Activated CD4-positive, alpha-beta T cell treated with anti-CD3 and anti-CD28 coated beads, Interleukin-2, amount 50 U/mL, for 24 hours (primary cell): ENCODE results near the gene LRRC46.

ENCODE experiments used
- DNase-seq, 2 donors: peaks; one replicate each; pipeline ENCODE4 v3.0.0-alpha.2; 2020; ENCODE audit warnings: low read depth in 1 of 2, low spot score in 1 of 2

LRRC46 gene

GRCh38 chr17:47829870-47830269, 1.6 kb upstream of the LRRC46 start:
- DNase-seq: no peak

DNA sequence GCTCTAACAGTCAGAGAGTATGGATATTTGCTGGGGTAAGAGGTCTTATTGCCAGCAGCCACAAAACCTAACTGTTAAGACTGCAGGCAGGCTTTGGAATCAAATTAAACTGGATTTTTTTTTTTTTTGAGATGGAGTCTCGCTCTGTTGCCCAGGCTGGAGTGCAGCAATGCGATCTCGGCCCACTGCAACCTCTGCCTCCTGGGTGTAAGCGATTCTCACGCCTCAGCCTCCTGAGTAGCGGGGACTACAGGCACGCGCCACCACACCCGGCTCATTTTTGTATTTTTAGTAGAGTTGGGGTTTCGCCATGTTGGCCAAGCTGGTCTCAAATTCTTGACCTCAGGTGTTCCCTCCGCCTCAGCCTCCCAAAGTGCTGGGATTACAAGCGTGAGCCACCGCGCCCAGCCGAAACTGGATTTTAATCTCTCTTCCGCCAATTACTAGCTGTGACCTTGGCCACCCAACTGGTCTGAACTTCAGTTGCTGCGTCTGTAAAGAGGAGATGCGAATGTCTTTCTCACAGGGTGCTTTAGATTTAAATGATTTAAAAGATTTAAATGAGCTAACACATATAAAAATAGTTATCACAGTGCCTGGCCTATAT, 971 bp upstream of the LRRC46 start:
- no peak for DNase-seq

GRCh38 chr17:47831934-47832327, 461 bp downstream of the LRRC46 start:
- no peak for DNase-seq

- no peak for DNase-seq
These were observed 3.3 kb downstream of the LRRC46 start for GRCh38 chr17:47834756-47835155.

DNA sequence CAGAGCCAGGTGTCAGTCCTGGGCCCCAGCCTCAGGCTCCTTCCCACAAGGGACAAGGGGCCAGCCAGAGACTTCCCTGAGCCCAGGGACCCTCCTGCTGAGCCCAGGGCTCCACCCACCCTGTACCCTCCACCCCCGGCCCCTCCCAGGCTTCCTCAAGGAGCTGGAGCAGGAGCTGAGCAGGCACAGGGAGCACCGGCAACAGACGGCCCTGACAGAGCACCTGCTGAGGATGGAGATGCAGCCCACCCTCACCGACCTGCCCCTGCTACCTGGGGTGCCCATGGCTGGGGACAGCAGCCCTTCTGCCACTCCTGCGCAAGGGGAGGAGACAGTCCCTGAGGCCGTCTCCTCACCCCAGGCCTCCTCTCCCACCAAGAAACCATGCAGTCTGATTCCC, 5.1 kb downstream of the LRRC46 start:
- no peak for DNase-seq

GRCh38 chr17:47837401-47838039, 6.0 kb downstream of the LRRC46 start:
- DNase-seq: no peak

GRCh38 chr17:47838636-47839035, 7.2 kb downstream of the LRRC46 start:
- DNase-seq: no peak

GRCh38 chr17:47839071-47839470, 7.6 kb downstream of the LRRC46 start:
- DNase-seq: no peak

DNA sequence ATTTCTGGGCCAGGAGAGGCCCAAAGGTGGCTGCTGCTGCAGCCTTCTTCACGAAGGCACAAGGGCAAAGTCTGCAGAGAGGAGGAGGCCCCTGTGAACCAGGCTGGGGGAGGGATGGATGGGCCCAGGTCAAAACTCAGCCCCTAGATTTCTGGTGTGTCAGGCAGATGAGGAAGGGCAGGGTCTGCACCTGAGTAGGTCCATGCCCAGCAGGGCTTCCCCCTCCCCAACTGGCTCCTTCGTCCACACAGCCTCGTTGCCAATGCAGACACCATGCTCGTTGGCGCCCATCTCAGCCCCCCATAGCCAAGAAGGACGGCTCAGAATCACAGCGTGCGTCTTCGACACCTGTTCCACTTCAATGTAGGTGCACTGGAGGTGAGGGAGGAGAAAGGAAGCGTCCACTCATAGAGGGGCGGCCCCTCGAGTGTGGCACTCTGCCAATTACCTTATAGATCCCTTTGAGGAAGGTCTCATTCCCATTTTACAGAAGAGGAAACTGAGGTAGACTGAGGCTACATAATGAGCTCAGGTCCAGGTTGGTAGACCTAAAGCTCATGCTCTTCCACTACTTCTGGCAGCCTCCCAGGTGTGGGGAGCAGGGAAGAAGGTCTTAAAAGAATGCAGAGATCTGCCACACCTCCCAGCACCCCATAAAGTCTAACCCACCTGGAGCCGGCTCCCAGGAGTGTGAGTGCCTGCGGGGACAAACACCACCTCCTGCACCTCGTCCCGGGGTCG, 8.7 kb downstream of the LRRC46 start:
- DNase-seq: no peak

DNA sequence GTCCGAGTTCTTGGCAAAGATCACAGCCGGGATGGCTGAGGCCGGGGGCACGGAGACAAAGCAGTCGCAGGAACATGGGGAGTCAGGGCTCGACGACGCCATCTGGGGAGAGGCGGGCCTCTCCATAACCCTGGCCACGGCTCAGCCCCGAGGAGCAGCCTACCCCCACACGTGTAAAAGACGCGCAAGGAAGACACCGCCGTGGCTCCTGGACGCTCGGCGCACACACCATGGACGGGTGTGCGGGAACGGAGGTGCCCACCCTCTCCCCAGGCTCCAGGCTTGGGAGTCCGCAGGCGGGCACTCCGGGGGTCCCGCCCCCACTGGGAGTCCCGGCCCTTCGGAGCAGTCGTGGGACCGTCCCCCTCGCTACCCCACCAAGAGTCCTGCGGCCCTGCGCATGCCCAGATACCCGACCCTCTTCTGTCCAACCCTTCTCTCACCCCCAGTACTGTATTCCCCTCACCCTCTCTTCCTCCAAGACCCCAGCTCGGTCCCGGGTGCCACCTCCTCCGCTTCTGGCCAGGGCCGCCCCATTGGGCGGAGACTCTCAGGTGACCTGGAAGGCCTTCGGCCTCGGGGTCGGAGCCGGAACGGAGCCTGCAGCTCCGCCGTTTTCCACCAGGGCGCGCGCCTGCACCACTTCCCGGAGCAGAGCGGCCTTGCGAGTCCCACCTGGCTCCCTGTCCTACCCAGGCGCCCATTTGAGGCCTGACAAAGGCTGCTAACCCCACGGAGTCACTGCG, 9.4 kb downstream of the LRRC46 start, which contains the start of gene SCRN2:
Gene SCRN2 (minus strand): TSS at position 532 of the 746 bp plus-strand sequence. CDS start 430 bp downstream, at position 102.
- DNase-seq: peak; percentile 80

- DNase-seq: no peak
These were observed 10.2 kb downstream of the LRRC46 start for GRCh38 chr17:47841488-47842291.

- no peak for DNase-seq
These were observed 11.9 kb downstream of the LRRC46 start for GRCh38 chr17:47843391-47843730.

GRCh38 chr17:47844227-47844626, 12.8 kb downstream of the LRRC46 start:
- no peak for DNase-seq

- no peak for DNase-seq
These were observed 13.6 kb downstream of the LRRC46 start for GRCh38 chr17:47844814-47845715.

DNA sequence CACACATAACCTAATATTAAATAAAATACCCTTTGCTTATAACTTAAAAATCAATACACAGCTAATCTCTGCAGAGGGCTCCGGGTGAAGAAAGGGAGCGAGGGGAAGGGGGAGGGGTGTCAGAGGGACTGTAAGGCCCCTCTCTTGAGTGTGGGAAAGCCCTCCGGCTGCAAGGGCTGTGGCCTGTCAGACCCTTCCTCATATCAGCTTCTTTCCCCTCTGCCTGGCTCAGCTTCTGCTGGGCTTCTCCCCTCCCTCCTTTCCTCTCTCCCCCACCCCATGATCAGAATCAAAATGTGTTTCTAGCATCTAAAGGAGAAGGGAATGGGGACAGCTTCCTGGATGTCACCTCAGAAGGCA, 14.2 kb downstream of the LRRC46 start:
- DNase-seq: no peak

- DNase-seq: no peak
These were observed 15.4 kb downstream of the LRRC46 start for GRCh38 chr17:47846716-47847340.

DNA sequence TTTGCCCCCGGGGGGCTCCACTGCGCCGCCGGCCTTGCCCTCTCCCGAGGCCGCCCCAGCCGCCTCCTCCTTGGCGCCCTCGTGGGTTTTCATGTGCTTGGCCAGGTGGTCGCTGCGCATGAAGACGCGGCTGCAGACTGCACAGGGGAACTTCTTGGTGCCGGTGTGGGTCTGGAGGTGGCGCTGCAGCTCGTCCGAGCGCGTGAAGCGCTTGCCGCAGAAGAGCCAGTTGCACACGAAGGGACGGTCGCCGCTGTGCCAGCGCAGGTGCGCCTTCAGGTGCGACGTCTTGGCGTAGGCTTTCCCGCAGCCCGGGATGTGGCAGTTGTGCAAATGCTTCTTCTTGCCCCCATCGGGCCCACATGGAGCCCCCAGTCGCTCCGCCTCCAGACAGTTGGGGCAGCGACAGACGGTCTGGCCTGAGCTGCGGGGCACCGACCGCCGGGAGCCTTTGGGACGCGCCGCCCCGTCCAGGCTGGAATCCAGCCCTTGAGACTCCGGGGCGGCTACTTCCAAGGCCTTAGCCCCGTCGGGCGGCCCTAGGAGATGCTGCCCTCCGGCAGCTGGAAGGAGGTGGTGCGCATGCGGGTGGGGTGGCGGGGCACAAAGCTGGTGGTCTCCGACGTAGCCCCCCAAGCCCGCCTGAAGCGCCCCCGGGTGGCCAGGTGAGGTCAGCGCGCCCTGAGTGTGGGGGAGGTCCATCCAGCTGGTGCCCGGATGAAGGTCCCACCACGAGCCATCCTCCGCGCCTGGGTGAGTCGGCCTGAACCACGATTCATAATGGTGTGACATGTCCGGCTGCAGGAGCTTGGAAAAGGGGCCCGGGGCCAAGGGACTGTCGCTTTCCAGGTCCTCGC, 16.1 kb downstream of the LRRC46 start:
- no peak for DNase-seq

DNA sequence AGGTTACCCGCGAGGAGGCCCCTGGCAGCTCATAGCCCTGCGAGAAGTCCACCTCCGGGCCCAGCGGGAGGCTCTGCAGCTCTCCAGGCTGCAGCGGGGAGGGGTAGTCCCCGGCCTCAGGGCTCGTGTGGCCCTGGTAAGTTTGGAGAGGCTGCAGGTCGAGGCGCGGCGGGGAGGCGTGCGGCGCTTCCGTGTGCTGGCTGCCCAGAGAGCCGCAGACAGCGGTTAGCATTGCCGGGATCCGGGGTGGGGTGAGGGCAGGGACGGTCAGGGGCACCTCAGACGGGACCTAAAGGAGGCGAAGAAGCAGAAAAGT, 16.7 kb downstream of the LRRC46 start:
- no peak for DNase-seq

- DNase-seq: no peak
These were observed 18.9 kb downstream of the LRRC46 start for GRCh38 chr17:47850373-47850691.
